Activated CD8-positive, alpha-beta T cell treated with anti-CD3 and anti-CD28 coated beads, Interleukin-2, amount 10 ng/mL, durations not matched to agents 7 days and 5 days (primary cell): ENCODE data around the gene P3H2. TPM values are rescaled to one million over a fixed set of nuclear protein-coding genes. Genes with fewer than 3 reads are reported as not detected.
"Not testable (repeated sequence)": the region's sequence is repeated elsewhere in the genome, so short reads cannot be mapped to it uniquely, and the experiment has no call there.

ENCODE experiments used
- ATAC-seq: fragments of 150-1000 bp; cut with Tn5 transposase; one replicate; pipeline ENCODE4 v1.10.0; 2021; ENCODE audit warnings: moderate library complexity
- CTCF ChIA-PET: fragments of 350-600 bp; sonication (Branson Sonifier 250); formaldehyde crosslinking; loops from one replicate; lab custom pipeline; 2021; ENCODE audit warnings: antibody characterized with exemption; lab: Charles Lee
- POLR2A ChIA-PET: fragments of 350-600 bp; sonication (Branson Sonifier 250); formaldehyde crosslinking; loops from one replicate; lab custom pipeline; 2021; ENCODE audit warnings: antibody characterized with exemption; lab: Charles Lee
- DNase-seq: peaks from one replicate; pipeline ENCODE4 v3.0.0-alpha.2; 2020
- H3K27ac Mint-ChIP-seq: one replicate; pipeline ENCODE4 v1.8.0; 2021; ENCODE audit warnings: mild to moderate bottlenecking, mixed read lengths
- H3K27me3 Mint-ChIP-seq: one replicate; pipeline ENCODE4 v1.8.0; 2021; ENCODE audit warnings: low read depth, mixed read lengths
- H3K36me3 Mint-ChIP-seq: one replicate; pipeline ENCODE4 v1.8.0; 2021; ENCODE audit warnings: low read depth, mixed read lengths
- H3K4me1 Mint-ChIP-seq: one replicate; pipeline ENCODE4 v1.8.0; 2021; ENCODE audit warnings: low read depth, mixed read lengths
- H3K4me3 Mint-ChIP-seq: one replicate; pipeline ENCODE4 v1.8.0; 2021; ENCODE audit warnings: mild to moderate bottlenecking, mixed read lengths
- H3K9me3 Mint-ChIP-seq: one replicate; pipeline ENCODE4 v1.8.0; 2022; ENCODE audit warnings: mixed read lengths; ENCODE audit not compliant: insufficient read depth
- total RNA-seq, 2 experiments: library from RNA; stranded (reverse); gene quantifications; one replicate each; pipeline ENCODE4 v1.2.3, GENCODE V29; 2021

Gene P3H2
- total RNA-seq, 2 experiments from 2014 or later, result not detected

DNA sequence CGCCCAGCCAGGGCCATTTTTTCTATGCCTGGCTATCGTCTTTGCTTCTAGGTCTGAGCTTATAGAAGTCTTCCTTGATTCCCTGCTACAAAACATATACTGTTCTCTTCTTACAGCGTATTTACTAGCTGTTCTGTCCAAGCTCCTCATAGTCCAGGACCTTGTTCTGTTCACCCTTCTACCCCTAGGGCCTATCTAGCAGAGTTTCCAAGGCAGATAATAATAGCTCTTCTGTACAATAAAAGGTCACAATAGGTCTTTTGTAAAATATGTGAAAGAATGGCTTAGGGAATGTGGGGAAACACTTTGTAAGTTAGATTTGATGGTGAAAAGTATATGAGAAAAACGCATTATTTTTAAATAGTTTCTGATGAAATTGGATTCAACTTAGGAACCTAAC lies 158.2 kb downstream of the P3H2 start:
- Mint-ChIP-seq H3K27ac (no peak overlapping the region), H3K9me3 (no peaks in the 10 kb centered on the region), H3K36me3 (no peaks in the 10 kb centered on the region), H3K4me3 (no peak overlapping the region), H3K4me1 (no peaks in the 10 kb centered on the region), H3K27me3 (peaks cover 4% of the 10 kb centered on the region)
- CTCF ChIA-PET, result interaction anchor here (0.7 to 3.4 kb wide), 9 partner anchors 10 to 462 kb away, joined by 3 to 33 read pairs (median 20); partner anchors contain the start of gene CLDN1
- POLR2A ChIA-PET, result no interaction called here
- ATAC-seq, result no peak
- no peak for DNase-seq

DNA sequence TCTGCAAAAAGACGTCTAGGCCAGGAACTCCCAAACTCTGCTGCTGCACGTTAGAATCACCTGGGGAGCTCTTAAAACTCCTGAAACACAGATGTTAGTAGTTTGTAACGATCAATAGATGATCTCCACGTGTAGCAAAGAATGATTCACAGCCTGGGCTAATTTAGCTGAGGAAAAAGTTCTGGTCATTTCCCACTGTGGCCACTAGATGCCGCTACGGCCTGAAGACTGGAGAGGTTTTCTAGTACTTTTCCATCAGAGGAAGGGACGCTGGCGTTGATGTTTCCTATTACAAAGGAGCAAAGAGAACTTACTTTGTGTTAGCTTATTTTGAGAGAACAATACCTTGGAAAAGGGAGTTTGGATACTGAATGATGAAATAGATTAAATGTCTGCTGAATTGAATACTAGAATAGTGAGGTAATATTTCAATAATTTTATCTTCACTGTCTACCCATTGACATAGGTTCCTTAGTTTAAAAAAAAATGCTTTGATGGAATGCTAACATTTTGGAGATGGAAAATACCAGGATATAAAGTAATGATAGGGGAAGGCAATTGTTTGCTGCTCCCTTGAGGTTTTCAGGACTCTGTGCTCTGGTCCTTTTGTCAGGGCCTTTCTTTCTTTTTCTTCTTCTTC lies 159.1 kb downstream of the P3H2 start:
- ATAC-seq, result peak; percentile 72
- Mint-ChIP-seq H3K27ac (no peak overlapping the region), H3K36me3 (no peaks in the 10 kb centered on the region), H3K4me3 (no peak overlapping the region), H3K9me3 (no peaks in the 10 kb centered on the region), H3K27me3 (peaks cover 4% of the 10 kb centered on the region), H3K4me1 (no peaks in the 10 kb centered on the region)
- ChIA-PET CTCF (interaction anchor here (0.8 to 3.4 kb wide), 39 partner anchors 8 to 1089 kb away, joined by 3 to 33 read pairs (median 3); partner anchors contain the start of gene CLDN1), POLR2A (no interaction called here)
- DNase-seq, result peak; percentile 72

DNA sequence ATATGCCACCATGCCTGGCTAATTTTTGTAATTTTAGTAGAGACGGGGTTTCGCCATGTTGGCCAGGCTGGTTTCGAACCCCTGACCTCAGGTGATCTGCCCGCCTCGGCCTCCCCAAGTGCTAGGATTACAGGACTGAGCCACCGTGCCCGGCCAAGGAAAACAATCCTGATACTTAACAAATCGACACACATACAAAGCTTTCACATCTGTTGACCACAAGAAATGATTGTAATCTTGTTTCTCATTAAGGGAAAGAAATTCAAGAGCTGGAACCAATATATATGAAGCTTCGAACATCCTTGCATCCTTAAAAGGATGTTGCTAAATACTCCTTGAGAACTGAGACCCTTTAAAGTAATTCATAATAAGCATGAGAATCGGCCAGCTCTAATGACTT lies 159.6 kb downstream of the P3H2 start:
- not testable (repeated sequence) for ATAC-seq, H3K27me3 Mint-ChIP-seq, H3K27ac Mint-ChIP-seq, H3K9me3 Mint-ChIP-seq, H3K4me3 Mint-ChIP-seq, DNase-seq, H3K4me1 Mint-ChIP-seq, H3K36me3 Mint-ChIP-seq
- ChIA-PET CTCF (interaction anchor here (0.8 to 3.4 kb wide), 38 partner anchors 8 to 1090 kb away, joined by 3 to 33 read pairs (median 4); partner anchors contain the start of gene CLDN1), POLR2A (interaction anchor here (0.5 kb wide), 1 partner anchor 560 kb away, joined by 3 read pairs; no protein-coding TSS in a partner anchor)

DNA sequence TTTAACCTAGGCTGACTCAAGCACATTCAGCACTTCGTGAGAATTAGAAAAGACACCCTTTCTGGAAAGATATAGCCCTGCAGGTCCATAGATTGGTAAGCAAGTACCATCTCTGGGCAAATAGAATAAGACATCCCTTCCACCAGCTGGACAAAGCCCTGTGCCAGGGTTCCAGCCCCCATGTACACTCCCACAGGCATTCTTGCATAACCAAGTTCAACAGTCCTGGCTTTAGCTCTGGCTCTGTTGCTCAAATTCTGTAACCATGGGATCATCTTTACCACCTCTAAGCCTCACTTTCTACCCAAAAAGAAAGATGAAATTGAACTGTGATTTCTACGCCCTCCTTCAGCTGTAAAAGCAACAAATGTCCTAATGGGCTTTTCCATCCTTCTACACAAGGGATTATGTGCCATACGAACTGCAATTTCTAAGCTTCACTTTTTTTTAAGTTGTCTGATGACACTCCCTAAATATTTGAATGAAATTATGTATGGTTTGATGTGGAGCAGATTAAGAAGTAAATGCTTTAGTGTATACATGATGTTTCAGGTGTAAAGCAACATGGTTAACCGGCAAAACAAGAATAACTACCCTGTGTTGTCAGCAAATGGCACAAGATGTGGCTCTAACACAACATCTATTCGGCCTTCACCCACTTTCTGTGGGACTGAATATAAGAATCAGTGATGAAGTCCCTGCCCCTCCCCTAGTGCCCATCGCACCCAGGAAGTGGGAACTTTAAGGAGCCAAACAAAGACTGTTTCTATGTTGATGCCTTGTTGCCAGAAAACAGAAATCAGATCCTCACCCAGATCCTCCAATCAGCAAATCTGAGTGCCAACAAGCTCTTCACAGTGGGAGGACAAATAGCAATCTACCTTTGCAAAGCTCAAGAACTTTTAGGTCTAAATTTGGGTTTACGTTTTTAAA lies 165.7 kb downstream of the P3H2 start:
- DNase-seq, result no peak
- Mint-ChIP-seq H3K4me3 (no peak overlapping the region), H3K4me1 (no peaks in the 10 kb centered on the region), H3K36me3 (no peaks in the 10 kb centered on the region), H3K9me3 (no peaks in the 10 kb centered on the region), H3K27ac (no peak overlapping the region), H3K27me3 (peaks cover 7% of the 10 kb centered on the region)
- POLR2A ChIA-PET, result no interaction called here
- CTCF ChIA-PET, result no interaction called here
- no peak for ATAC-seq

DNA sequence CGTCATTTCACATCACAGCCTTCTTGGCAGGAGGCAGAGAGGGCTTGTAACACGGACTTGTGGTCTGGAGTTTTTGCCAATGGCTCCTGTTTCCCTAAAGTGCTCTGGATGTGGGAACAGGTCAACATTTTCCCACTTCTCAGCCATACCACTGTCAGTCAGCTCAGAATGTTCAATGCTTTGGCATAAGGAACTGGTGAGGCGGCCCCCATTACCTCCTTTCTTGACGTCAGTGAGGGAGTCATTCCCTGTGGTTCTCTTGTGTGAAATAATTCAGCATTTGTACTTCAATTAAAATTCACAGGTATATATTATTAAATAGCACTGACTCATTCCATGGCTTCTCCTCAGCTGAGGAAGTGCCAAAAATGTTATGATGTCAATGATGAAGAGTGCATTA lies 167.1 kb downstream of the P3H2 start:
- Mint-ChIP-seq H3K9me3 (no peaks in the 10 kb centered on the region), H3K27ac (no peak overlapping the region), H3K36me3 (no peaks in the 10 kb centered on the region), H3K27me3 (peaks cover 3% of the 10 kb centered on the region), H3K4me3 (no peak overlapping the region), H3K4me1 (no peaks in the 10 kb centered on the region)
- CTCF ChIA-PET, result interaction anchor here (1.2 kb wide), 1 partner anchor 8 kb away, joined by 6 read pairs; no protein-coding TSS in a partner anchor
- DNase-seq, result no peak
- POLR2A ChIA-PET, result no interaction called here
- ATAC-seq, result no peak

DNA sequence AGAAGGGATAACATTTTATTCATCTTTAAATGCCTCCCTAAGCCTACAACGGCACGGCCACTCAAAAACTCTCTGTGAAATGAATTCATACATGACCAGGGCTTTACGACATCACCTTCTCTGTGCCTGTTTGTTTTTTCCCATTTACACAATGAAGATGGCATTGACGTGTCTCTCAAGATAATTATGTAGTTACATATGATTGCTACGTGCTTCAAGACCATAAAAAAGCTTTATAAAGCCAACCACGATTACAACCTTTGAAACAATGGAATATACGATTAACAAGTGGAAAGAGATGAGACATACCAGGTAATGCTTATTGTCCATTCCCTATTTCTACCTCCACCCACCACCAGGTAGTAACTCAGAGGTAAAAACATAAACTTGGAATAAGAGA lies 168.4 kb downstream of the P3H2 start:
- CTCF ChIA-PET, result interaction anchor here (6.0 kb wide), 1 partner anchor 10 kb away, joined by 33 read pairs; no protein-coding TSS in a partner anchor
- DNase-seq (no peak), ATAC-seq (no peak)
- Mint-ChIP-seq H3K9me3 (no peaks in the 10 kb centered on the region), H3K27me3 (peaks cover 3% of the 10 kb centered on the region), H3K36me3 (no peaks in the 10 kb centered on the region), H3K4me1 (peaks cover 2% of the 10 kb centered on the region), H3K4me3 (no peak overlapping the region), H3K27ac (no peak overlapping the region)
- POLR2A ChIA-PET, result no interaction called here

DNA sequence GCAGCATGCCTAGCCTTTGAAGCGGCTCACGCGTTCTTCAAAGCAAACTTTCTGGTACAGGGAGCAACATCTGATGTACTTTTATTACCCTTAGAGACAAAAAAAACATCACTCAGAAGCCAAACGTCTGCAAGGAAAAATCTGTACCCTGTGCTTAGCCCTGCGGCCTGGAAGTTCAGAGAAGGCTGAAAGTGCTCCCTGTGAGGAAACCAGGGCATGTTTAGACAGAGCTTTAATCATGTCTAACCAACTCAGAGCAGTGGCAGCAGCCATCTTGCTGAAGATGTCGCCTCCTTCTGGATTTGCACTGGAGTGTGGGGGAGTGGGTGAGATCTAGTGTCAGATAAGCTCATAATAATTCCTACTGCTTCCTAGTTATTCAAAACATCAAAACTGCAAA lies 170.4 kb downstream of the P3H2 start:
- no peak for ATAC-seq

DNA sequence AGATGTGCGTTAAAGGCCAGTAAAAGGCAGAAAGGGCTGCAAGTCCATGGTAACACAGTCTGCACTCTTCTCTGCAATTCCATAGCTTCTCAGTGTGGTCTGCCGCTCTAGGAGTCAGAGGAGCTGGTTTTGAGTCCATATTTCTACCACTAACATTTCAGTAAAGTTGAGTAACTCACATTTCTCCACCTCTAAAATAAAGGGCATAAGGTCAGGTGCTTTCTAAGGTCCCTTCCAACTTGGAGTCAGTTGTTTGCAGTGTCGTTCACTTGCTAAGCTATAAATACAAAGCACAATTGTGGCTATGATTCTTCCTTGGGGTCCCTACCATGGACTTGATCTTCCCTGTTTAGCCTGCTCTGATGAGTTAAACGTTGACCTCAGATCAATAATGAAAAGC lies 171.1 kb downstream of the P3H2 start:
- Mint-ChIP-seq H3K27ac (no peak overlapping the region), H3K36me3 (no peaks in the 10 kb centered on the region), H3K4me1 (peaks cover 2% of the 10 kb centered on the region), H3K9me3 (no peaks in the 10 kb centered on the region), H3K27me3 (peaks cover 3% of the 10 kb centered on the region), H3K4me3 (no peak overlapping the region)
- ChIA-PET POLR2A (no interaction called here), CTCF (interaction anchor here (1.6 to 6.0 kb wide), 3 partner anchors 10 to 677 kb away, joined by 5 to 41 read pairs (median 33); no protein-coding TSS in a partner anchor)
- DNase-seq (no peak), ATAC-seq (no peak)

More for the DNA sequence above, 170.4 kb downstream of the P3H2 start:
- H3K4me1 Mint-ChIP-seq, result peaks cover 2% of the 10 kb centered on the region
- no peaks in the 10 kb centered on the region for H3K9me3 Mint-ChIP-seq
- H3K4me3 Mint-ChIP-seq, result no peak overlapping the region
- no peak overlapping the region for H3K27ac Mint-ChIP-seq
- POLR2A ChIA-PET, result no interaction called here
- no peak for DNase-seq
- CTCF ChIA-PET, result interaction anchor here (0.7 to 6.0 kb wide), 4 partner anchors 9 to 678 kb away, joined by 3 to 41 read pairs (median 19); no protein-coding TSS in a partner anchor
- H3K27me3 Mint-ChIP-seq, result peaks cover 4% of the 10 kb centered on the region
- H3K36me3 Mint-ChIP-seq, result no peaks in the 10 kb centered on the region

DNA sequence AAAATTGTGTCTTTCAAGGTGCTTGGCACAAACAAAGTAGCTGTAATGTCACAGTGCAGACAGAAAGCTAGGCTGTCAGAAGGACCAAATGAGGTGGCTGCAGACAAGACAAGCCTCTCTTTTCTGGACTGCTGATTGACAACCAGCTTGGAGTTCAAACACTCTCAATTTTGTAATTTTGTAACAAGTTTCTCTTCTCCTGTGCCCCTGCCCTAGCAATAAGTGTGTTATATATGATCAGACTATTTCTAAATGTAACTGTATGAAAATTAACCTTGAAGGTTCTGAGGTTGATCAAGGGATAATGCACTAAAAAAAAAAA lies 172.0 kb downstream of the P3H2 start:
- ATAC-seq (no peak), DNase-seq (no peak)
- H3K27me3 Mint-ChIP-seq, result peaks cover 3% of the 10 kb centered on the region
- no peaks in the 10 kb centered on the region for H3K9me3 Mint-ChIP-seq
- H3K4me1 Mint-ChIP-seq, result peaks cover 2% of the 10 kb centered on the region
- H3K36me3 Mint-ChIP-seq, result no peaks in the 10 kb centered on the region
- ChIA-PET CTCF (interaction anchor here (0.5 to 6.0 kb wide), 13 partner anchors 8 to 838 kb away, joined by 3 to 41 read pairs (median 5); no protein-coding TSS in a partner anchor), POLR2A (no interaction called here)
- no peak overlapping the region for H3K27ac Mint-ChIP-seq
- no peak overlapping the region for H3K4me3 Mint-ChIP-seq

DNA sequence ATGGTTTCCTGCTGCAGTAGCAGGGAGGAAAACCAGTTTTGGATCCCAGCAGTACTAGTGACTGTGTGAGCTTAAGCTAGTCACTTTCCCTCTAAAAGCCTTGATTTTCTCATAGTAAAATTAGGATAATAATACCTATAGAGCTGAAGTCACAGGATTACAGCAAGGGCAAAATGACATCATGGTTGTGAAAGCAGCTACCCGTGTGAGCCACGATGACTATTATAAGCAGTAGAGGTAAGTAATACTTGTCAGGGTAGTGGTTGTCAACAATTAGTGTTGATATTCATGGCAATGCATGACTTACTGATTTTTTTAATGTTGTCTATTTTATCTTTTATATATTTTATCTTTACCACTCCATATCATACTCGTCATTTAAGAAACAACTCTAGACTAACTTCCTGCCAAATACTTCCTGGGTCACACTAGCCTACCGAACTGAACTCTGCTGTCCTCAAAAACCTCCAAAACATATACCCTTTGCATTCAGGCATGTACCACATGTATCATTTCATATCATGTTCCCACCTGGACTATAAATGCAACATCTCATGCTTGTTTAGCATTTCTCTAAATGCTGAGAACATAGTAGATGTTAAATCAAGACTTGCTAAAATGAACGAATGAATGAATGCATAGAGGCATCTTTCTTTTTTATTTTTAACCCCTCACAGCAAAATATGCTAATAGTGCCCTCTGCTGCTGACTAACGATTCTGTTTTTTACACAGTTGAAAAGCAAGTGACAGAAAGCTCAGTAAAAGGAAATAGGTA lies 172.6 kb downstream of the P3H2 start:
- H3K9me3 Mint-ChIP-seq, result no peaks in the 10 kb centered on the region
- H3K27me3 Mint-ChIP-seq, result peaks cover 3% of the 10 kb centered on the region
- ATAC-seq (no peak), DNase-seq (no peak)
- H3K27ac Mint-ChIP-seq, result no peak overlapping the region
- POLR2A ChIA-PET, result no interaction called here
- H3K36me3 Mint-ChIP-seq, result no peaks in the 10 kb centered on the region
- CTCF ChIA-PET, result interaction anchor here (0.7 to 6.0 kb wide), 15 partner anchors 9 to 838 kb away, joined by 3 to 41 read pairs (median 4); no protein-coding TSS in a partner anchor
- no peak overlapping the region for H3K4me3 Mint-ChIP-seq
- peaks cover 2% of the 10 kb centered on the region for H3K4me1 Mint-ChIP-seq

DNA sequence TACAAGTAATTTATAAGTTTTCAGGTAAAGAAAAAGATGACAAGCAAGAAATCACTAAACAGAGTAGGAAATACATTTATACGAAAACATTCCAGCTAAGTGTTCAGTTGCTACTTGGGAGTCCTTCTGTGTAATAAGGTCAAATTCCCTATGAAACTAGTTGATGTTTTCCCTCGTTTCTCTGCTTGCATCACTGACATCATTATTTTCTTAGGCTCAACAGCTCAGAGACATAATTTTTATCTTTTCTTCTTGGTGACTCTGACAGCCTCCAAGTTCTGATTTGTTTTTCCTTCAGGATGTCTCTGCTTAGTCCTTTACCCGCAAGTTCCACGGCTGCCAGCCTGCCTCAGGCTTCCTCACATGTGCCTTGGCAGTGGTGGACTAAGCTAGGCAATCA lies 173.6 kb downstream of the P3H2 start:
- no peaks in the 10 kb centered on the region for H3K36me3 Mint-ChIP-seq
- no peaks in the 10 kb centered on the region for H3K9me3 Mint-ChIP-seq
- CTCF ChIA-PET, result interaction anchor here (0.9 to 6.0 kb wide), 4 partner anchors 15 to 680 kb away, joined by 3 to 41 read pairs (median 18); no protein-coding TSS in a partner anchor
- no peak overlapping the region for H3K27ac Mint-ChIP-seq
- no peak for ATAC-seq
- POLR2A ChIA-PET, result no interaction called here
- H3K4me1 Mint-ChIP-seq, result peaks cover 2% of the 10 kb centered on the region
- H3K27me3 Mint-ChIP-seq, result peaks cover 3% of the 10 kb centered on the region
- no peak for DNase-seq
- no peak overlapping the region for H3K4me3 Mint-ChIP-seq
